ENCODE data around the gene INTS4.

GRCh38 chr11:78031629-78032028 is 37.2 kb upstream of the INTS4 start:
- TF ChIP-seq, protein P1, sequence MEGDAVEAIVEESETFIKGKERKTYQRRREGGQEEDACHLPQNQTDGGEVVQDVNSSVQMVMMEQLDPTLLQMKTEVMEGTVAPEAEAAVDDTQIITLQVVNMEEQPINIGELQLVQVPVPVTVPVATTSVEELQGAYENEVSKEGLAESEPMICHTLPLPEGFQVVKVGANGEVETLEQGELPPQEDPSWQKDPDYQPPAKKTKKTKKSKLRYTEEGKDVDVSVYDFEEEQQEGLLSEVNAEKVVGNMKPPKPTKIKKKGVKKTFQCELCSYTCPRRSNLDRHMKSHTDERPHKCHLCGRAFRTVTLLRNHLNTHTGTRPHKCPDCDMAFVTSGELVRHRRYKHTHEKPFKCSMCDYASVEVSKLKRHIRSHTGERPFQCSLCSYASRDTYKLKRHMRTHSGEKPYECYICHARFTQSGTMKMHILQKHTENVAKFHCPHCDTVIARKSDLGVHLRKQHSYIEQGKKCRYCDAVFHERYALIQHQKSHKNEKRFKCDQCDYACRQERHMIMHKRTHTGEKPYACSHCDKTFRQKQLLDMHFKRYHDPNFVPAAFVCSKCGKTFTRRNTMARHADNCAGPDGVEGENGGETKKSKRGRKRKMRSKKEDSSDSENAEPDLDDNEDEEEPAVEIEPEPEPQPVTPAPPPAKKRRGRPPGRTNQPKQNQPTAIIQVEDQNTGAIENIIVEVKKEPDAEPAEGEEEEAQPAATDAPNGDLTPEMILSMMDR (tag by site-specific recombination; IDR thresholded peaks at IDR 0.05): no peak
- TF ChIP-seq ZNF146 (tag by site-specific recombination; IDR thresholded peaks at IDR 0.05) (no peak), BCL11A (tag by site-specific recombination; IDR thresholded peaks at IDR 0.05; ENCODE audit: low read depth) (no peak), KLF1 (tag by site-specific recombination; IDR thresholded peaks at IDR 0.05) (no peak), ZNF133 (tag by site-specific recombination; IDR thresholded peaks at IDR 0.05) (no peak)
- TF ChIP-seq, protein P2, sequence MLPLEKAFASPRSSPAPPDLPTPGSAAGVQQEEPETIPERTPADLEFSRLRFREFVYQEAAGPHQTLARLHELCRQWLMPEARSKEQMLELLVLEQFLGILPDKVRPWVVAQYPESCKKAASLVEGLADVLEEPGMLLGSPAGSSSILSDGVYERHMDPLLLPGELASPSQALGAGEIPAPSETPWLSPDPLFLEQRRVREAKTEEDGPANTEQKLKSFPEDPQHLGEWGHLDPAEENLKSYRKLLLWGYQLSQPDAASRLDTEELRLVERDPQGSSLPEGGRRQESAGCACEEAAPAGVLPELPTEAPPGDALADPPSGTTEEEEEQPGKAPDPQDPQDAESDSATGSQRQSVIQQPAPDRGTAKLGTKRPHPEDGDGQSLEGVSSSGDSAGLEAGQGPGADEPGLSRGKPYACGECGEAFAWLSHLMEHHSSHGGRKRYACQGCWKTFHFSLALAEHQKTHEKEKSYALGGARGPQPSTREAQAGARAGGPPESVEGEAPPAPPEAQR (tag by site-specific recombination; IDR thresholded peaks at IDR 0.05): no peak
